Measurements from ENCODE around the gene NUP155.
"Not testable (repeated sequence)": the region's sequence is repeated elsewhere in the genome, so short reads cannot be mapped to it uniquely, and the experiment has no call there.

The NUP155 gene

DNA sequence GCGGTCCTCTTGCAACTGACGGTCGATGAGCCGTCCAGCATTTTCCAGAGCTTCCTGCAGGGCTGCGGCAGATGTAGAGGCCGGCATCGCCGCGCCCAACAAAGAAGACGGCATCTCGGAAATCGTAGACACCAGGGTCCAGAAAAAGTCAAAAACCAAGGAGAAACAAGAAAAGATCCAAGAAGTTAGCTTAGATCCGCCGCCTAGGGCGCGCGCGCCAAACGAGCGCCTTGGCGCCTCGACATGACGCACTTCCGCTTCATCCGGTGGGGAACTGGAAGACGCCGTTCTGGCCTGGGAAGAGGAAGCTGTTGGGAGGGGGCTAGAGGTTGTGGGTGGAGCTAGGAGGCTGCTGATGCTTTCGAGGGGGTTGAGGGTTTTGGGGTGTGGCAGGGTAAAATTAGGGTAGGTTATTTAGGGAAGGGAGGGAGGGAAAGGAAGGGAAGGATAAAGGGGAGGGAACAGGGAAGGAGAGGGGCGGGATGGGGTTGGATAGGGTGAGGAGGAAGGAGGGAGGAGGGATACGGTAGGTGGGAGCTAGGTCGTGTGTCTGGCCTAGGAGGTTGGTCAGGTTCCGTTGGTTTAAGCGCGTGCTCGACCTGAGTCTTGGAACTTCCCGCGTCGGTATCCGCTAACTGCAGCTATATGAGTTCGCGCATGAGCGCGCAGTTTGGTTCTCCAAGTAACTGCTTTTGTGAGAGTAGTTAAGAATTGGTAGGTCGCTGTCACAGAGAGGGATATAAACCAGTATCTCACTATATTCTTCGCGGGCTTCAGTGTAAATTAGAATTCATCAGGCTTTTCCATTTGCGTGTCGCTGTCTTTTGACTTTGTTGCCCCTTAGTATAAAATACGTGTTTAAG lies at the start of gene NUP155:
NUP155 (minus strand) TSS at position 243 of the 863 bp plus-strand sequence; CDS start at position 114, 129 bp downstream.
- peak; percentile 92 for DNase-seq

DNA sequence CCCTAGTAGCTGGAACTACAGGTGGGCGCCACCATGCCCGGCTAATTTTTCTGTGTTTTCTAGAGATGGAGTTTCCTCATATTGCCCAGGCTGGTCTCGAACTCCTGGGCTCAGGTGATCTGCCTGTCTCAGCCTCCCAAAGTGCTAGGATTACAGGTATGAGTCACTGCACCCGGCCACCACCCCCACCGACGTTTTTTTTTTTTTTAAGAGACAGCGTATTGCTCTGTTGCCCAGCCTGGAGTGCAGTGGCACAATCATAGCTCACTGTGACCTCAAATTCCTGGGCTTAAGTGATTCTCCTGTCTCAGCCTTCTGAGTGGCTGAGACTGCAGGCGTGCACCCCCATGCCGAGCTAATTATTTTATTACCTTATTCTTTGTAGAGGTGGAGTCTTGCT lies 46.4 kb upstream of the NUP155 start:
- no peak for DNase-seq

GRCh38 chr5:37415456-37415855 lies 44.5 kb upstream of the NUP155 start:
- DNase-seq, result not testable (repeated sequence)

DNA sequence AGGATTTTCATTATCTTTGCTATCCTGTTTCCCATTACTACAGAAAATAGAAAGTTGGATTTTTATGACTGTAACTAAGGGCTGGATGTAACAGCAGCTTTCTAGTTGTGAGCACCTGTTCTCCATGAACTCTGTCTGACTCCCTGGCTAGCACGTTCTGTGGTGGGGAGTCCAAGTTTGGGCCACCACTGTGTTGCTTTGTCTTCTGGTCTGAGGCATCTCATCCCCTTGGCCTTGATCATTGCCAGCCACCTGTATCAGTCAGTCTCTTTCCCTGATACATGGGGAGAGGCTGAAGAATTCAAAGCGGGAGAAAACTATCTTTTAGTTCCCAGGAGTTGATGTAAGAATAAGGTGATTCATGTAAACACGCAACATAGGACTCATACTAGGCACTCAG lies 41.6 kb upstream of the NUP155 start:
- DNase-seq, result no peak

DNA sequence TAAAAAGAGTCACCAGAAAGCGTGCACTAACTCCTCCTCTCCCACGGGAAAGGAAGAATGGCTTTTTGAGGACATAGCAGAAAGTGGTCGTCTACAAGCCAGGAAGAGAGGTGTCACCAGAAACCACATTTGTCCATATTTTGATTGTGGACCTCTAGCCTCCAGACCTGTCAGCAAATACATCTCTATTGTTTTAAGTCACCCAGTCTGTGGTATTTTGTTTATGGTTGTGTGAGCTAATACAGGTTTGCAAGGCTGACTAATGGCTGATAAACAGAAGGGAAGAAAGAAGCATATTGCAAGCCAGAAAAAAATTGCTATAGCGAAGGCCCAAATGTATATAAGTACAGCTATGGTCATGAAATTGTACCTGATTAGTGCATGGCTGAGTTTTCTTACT lies 29.6 kb upstream of the NUP155 start:
- no peak for DNase-seq

- peak; percentile 24 for DNase-seq
These were observed 25.4 kb upstream of the NUP155 start for GRCh38 chr5:37396352-37396751.

DNA sequence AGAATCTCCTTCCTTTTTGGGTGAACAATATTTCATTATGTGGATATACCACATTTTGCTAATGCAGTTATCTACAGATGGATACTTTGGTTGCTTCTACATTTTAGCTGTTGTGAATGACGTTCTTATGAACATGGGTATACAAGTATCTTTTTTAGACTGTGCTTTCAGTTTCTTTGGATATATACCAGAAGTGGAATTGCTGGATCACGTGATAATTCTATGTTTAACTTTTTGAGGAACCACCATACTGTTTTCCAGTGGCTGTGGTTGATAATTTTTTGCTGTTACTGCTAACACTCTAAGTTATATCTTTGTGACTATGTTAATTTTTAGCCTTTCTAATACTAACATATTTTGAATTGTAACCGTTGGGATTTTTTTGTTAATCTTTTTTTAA lies 20.7 kb upstream of the NUP155 start:
- peak; percentile 85 for DNase-seq

DNA sequence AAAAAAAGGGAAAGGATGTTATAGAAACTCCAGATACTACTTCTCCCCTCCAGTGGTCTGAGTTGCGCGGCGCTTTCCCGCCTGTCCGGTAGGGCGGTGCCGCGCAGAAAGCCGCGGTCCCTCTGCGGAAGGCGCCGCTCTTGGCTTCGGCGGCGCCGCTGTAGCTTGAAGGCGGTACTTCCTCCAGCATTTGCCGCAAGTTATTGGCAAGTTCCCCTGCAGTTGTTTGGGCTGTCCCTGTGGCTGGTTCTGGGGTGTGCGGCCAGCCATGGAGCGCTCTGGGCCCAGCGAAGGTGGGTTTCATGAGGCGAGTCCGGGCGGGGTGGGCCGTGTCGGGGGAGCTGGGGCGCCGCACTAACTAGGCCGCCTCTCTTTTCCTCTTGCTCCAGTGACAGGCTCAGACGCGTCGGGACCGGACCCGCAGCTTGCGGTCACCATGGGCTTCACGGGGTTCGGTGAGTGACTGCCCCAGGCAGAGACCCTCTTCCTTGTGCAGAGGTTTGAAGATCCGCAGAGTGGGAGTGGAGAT lies 8.3 kb upstream of the NUP155 start, which contains the start of gene WDR70:
WDR70 (plus strand) TSS at position 219 of the 529 bp plus-strand sequence; CDS start at position 269, 50 bp downstream.
- peak; percentile 95 for DNase-seq

GRCh38 chr5:37378066-37378465 lies 7.2 kb upstream of the NUP155 start:
- not testable (repeated sequence) for DNase-seq

DNA sequence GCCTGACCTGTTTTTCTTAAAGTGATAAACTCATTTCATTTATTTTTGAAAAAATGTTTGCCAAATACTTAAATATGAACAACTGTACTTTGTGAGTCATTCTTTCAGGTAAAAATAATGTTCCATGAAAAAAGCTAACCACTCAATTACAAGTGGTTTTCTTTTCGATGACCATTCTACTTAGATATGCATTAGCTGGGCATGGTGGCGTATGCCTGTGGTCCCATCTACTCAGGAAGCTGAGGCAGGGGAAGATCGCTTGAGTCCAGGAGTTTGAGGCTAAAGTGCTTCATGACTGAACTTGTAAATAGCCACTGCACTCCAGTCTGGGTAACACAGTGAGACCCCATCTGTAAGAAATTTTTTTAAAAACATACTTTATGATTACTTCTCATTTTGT lies 4.2 kb upstream of the NUP155 start:
- no peak for DNase-seq

DNA sequence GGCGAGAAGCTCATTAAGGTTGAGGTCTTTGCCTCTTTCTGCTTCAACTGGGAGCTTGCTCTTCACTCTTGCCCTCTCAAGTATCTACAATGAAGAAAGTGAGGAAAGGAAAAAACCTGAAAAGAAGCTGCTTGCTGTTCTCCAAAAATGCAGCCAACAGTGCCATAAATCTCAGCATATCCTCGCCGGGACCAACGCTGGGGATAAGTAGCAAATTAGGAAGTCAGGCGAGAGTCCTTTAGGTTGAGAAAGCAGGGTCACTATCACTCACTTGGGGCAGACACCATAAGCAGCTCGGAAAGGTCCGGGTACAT lies 399 bp downstream of the NUP155 start:
- DNase-seq, result no peak

DNA sequence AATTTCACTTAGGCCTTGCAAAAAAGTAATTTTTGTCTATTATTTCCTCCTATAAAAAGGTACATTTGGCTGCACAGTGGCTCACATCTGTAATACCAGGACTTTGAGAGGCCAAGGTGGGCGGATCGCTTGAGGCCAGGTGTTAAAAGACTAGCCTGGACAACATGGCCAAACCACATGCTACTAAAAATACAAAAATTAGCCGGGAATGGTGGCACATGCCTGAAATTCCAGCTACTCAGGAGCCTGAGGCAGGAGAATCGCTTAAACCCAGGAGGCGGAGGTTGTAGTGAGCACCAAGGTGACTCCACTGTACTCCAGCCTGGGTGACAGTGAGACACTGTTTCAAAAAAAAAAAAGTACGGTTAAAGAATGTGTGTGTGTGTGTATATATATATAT lies 15.7 kb downstream of the NUP155 start:
- DNase-seq, result no peak

GRCh38 chr5:37342741-37343140 lies 28.2 kb downstream of the NUP155 start:
- not testable (repeated sequence) for DNase-seq

GRCh38 chr5:37334754-37335153 lies 36.2 kb downstream of the NUP155 start:
- DNase-seq, result not testable (repeated sequence)

DNA sequence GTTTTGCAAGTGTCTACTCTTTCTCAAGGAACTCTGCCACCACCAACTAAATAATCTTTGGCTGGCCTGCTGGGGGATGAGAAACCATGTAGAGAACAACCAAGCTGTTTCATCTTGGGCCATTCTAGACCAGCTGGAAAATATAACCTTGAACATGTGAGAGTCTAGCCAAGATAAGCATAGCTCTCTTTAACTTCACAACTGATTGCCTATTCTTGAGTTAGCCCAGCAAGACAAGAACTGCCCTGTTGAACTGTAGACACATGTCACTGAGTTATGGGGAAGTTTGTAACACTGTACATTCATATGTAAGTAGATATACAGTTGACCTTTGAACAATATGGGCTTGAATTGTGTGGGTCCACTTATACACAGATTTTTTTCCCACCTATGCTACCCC lies 44.4 kb downstream of the NUP155 start:
- DNase-seq, result no peak

GRCh38 chr5:37323607-37324006 lies 47.3 kb downstream of the NUP155 start:
- DNase-seq, result no peak

DNA sequence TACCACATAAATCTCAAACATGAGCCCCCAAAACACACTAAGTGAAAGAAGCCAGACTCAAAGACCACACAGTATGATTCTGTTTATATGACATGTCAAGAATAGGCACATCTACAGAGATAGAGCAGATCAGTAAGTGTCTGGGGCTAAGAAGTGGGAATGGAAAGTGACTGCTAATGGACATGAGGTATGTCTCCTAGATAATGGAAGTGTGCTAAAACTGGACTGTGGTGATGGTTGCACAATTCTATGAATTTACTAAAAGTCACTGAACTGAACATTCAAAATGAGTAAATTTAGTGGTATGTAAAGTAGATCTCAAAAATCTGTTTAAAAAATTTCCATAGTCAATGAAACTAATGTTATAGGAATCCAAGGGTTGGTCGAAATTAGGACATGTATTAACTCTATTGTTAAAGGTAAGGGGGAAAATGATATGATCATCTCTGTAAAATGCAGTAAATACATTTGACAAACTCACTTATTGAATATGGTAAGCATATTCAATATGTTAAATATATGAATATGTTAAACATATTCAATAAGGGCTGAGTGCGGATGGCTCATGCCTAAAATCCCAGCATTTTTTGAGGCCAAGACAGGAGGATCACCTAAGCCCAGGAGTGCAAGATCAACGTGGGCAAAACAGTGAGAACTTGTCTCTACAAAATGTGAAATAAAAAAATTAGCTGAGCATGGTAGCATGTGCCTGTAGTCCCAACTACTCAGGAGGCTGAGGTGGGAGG lies 51.7 kb downstream of the NUP155 start:
- DNase-seq, result no peak

- peak; percentile 37 for DNase-seq
These were observed 54.9 kb downstream of the NUP155 start for GRCh38 chr5:37316027-37316426.

DNA sequence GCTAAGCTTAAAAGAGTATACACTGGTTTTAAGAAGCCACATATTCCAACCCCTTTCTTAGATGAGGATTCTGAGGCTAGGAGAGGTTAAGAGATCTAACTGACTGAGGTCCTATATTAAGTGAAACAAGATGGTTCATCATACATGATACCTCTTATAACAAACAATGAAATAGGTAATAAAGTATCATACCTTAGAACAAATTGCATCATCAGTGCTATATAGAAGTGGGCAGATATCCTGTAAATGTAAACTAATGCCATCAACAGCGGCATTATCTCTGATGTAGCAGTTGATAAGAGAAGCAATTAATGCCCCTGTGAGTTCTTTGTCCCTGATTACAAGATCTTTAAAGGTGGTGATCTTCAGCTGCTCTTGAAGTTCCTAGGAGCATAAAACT lies 60.5 kb downstream of the NUP155 start:
- DNase-seq, result no peak

DNA sequence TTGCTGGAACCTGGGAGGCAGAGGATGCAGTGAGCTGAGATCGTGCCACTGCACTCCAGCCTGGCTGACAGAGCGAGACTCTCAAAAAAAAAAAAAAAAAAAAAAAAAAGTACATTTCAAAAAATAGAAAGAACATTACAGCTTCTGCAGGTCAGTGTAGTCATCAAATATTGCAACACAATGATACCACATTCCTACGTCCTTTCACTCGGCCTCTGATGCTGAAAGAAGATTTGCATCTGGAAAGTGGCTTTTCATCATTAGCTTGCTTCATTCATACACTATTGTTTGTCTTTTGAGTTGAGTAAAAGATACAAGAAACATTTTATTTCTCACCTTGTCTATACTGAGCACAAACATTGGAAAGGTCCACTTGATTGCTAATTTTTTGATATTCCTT lies 62.1 kb downstream of the NUP155 start:
- peak; percentile 2 for DNase-seq

DNA sequence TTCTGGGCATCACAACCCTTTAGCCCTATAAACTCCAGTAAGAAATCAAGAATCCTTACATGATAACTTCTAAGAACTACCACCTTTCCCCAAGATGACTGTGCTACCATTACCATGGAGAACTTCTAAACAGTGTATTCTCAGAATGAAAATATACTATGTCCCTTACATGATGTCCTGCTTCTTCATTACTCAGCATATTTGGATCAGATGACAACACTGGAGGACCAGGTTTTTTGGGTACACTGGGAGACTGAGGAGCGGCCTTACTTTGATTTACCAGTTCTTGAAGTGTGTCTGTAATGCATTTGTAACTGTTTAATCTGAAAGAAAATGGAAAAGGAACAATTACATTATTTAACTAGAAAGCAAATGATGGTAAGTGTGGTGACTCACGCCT lies 66.0 kb downstream of the NUP155 start:
- no peak for DNase-seq

DNA sequence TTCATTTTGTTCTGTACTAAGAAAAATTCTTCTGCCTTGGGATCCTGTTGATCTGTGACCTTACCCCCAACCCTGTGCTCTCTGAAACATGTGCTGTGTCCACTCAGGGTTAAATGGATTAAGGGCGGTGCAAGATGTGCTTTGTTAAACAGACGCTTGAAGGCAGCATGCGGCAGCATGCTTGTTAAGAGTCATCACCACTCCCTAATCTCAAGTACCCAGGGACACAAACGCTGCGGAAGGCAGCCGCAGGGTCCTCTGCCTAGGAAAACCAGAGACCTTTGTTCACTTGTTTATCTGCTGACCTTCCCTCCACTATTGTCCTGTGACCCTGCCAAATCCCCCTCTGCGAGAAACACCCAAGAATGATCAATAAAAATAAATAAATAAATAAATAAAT lies 74.6 kb downstream of the NUP155 start:
- not testable (repeated sequence) for DNase-seq

DNA sequence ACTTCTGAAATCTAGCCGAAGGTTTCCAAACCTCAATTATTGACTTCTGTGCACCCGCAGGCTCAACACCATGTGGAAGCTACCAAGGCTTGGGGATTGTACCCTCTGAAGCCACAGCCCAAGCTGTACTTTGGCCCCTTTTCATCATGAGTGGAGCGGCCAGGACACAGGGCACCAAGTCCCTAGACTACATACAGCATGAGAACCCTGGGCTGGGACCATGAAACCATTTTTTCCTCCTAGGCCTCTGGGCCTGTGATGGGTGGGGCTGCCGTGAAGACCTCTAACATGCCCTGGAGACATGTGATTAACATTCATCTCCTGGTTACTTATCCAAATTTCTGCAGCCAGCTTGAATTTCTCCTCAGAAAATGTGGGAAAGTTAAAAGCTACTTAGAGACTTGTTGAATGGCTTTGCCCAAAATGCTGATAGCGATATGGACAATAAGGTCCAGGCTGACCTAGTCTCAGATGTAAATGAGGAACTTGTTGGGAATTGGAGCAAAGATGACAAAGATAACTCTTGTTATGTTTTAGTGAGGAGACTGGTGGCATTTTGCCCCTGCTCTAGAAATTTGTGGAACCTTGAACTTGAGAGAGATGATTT lies 87.6 kb downstream of the NUP155 start:
- DNase-seq, result no peak
